SH-SY5Y (cell line): ENCODE data around the gene ZNF488.

ENCODE experiments used
- GATA2 ChIP-seq: IDR thresholded peaks from 2 replicates; pipeline ENCODE4 v1.6.1; 2011; ENCODE audit warnings: mild to moderate bottlenecking, low read depth, low read length
- GATA3 ChIP-seq: IDR thresholded peaks from 2 replicates; pipeline ENCODE4 v1.6.1; 2011; ENCODE audit warnings: low read depth, mild to moderate bottlenecking, low read length, moderate library complexity

GRCh38 chr10:47374611-47375536 lies 9.2 kb downstream of the ZNF488 start:
- TF ChIP-seq GATA2 = no peak
- TF ChIP-seq GATA3 = no peak
